Fibroblast of pulmonary artery (primary cell): ENCODE data around the gene FAM3D.

ENCODE experiments used
- DNase-seq: peaks from one replicate; pipeline ENCODE4 v3.0.0-alpha.2; 2010; ENCODE audit warnings: low read depth
- H3K4me3 ChIP-seq: replicated peaks from 2 replicates; pipeline ENCODE4 v1.5.1; 2011; ENCODE audit warnings: low read depth, mild to moderate bottlenecking, control low read depth, low read length, moderate library complexity
- CTCF ChIP-seq: IDR thresholded peaks from 2 replicates; pipeline ENCODE4 v1.5.1; 2011; ENCODE audit warnings: mild to moderate bottlenecking, control low read depth, low read length, inconsistent platforms; ENCODE audit errors: missing control alignments

FAM3D gene

GRCh38 chr3:58670506-58671135, 4.0 kb upstream of the FAM3D start:
- no peak for TF ChIP-seq CTCF
- H3K4me3 ChIP-seq: no peak overlapping the region
- no peak for DNase-seq

DNA sequence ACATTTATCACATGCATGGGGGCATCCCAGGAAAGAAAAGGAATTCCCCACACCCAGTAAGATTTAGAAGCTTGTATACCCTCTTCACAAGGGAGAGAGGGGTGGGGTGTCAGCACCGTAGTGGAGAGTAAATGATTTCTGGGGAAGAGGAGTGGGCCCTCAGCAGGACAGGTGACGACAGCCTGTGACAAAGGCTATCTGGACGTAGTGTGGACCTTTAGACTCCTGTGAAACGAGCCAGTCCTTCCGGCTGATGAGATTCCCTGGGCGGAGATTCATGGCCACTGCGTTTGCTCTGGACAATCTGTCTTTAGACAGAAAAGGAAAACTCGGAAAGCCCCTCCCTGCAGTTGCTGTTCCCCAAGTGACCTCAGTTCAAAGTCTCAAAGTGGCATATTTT, 1.7 kb upstream of the FAM3D start:
- no peak for DNase-seq
- no peak overlapping the region for H3K4me3 ChIP-seq
- TF ChIP-seq CTCF: no peak

- no peak for DNase-seq
- no peak for TF ChIP-seq CTCF
- no peak overlapping the region for H3K4me3 ChIP-seq
Observed at GRCh38 chr3:58667704-58668103, 1.1 kb upstream of the FAM3D start.

- no peak overlapping the region for H3K4me3 ChIP-seq
- DNase-seq: no peak
- no peak for TF ChIP-seq CTCF
Observed at GRCh38 chr3:58667229-58667628, 655 bp upstream of the FAM3D start.

DNA sequence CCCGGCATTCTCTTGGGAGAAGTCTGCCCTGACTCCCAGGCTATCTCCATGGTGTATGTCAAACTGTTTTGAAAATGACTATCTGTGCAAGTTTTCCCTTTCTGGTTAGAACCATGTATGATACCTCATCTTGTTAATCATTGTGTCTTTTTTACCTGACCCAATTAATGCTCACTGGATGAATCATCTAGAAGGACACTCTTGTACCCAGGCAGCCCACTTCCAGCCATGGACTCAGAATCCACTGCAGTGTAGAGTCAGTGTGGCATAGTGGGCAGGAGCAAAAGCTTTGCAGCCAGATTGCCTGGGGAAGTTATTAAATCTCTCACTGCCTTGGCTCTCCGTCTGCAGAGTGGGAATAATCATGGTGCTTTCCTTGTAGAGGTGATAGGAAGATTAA, 1.2 kb downstream of the FAM3D start:
- DNase-seq: no peak
- TF ChIP-seq CTCF: no peak
- no peak overlapping the region for H3K4me3 ChIP-seq

DNA sequence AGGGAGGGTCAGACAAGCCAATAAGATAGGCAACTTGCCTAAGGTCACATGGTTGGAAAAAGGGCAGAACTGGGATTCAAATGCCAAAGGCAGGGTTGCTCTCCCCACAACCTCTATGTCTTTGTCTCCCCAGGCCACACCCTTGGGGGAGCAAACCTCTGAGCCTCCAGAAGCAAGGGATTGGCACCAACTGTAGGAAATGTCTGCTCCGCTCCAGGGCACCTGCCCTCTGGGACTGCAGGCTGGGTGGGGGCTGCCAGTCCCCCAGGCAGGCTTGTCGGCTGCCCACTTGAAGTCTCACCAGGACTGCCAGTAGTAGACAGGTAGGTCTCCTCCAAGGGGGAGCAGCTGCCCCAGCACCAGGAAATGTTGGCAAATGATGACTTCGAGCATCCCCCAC, 2.0 kb downstream of the FAM3D start:
- H3K4me3 ChIP-seq: no peak overlapping the region
- no peak for TF ChIP-seq CTCF
- DNase-seq: no peak

DNA sequence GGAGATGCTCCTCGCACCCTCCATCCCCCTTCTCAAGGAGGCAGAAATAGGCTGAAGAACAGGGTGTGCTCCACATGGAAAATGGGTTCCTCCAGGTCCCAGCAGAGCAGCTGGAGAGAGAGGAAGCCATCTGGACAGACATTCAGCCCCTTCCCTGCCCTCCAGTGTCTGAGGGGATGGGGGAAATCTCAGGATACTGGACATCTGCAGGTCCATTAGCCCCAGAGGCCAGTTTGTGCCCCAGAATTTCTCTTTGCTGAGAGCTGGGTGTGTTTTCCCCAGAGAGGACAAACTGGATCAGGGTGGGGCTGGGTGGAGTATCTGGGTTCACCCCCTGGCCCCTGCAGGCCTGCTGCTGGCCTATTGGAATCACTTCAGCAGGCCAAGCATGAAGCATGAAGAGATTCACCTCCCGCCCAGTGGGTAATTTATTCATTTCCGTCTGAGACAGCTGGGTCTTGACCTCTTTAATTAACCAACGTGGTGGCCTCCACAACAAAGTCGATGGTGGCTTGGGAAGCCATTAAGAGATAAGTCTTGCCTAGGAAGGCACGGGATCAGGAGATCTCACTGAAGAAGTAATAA, 4.6 kb downstream of the FAM3D start:
- DNase-seq: no peak
- H3K4me3 ChIP-seq: no peak overlapping the region
- no peak for TF ChIP-seq CTCF
